Lower leg skin (tissue), 3 donors: ENCODE results near the gene CLECL1.

Experiments
- POLR2A ChIP-seq, 2 donors: fragments of 450-650 bp; IDR thresholded peaks; one replicate each; pipeline ENCODE4 v1.6.1; 2016 to 2017; ENCODE audit warnings: antibody characterized with exemption in 2 of 2, mild to moderate bottlenecking in 1 of 2, moderate library complexity in 1 of 2
- TF ChIP-seq, protein P1 (sequence below), 3 donors: fragments of 450-650 bp; IDR thresholded peaks; one replicate each; pipeline ENCODE4 v1.5.1; 2016; ENCODE audit warnings: antibody characterized with exemption in 3 of 3, mild to moderate bottlenecking in 3 of 3, moderate library complexity in 2 of 3

DNA sequence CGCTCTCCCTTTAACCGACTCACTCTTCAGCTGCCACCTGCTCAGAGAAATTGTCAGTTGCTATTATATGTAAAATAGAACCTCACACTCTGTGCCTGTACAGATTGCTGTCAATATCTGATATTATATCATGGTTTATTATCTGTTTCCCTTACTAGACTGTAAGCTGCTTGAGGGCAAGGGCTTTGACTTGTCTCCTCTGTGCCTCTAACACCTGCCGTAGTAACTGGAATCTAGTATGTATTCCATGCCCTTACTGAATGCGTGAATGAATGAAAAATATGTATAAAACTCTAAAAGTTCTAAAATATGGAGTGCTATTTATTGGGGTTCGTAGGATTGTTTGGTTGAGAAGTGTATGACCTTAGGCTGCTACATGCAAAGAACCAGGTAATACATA lies 29.5 kb upstream of the CLECL1 start:
- TF ChIP-seq, protein P1, sequence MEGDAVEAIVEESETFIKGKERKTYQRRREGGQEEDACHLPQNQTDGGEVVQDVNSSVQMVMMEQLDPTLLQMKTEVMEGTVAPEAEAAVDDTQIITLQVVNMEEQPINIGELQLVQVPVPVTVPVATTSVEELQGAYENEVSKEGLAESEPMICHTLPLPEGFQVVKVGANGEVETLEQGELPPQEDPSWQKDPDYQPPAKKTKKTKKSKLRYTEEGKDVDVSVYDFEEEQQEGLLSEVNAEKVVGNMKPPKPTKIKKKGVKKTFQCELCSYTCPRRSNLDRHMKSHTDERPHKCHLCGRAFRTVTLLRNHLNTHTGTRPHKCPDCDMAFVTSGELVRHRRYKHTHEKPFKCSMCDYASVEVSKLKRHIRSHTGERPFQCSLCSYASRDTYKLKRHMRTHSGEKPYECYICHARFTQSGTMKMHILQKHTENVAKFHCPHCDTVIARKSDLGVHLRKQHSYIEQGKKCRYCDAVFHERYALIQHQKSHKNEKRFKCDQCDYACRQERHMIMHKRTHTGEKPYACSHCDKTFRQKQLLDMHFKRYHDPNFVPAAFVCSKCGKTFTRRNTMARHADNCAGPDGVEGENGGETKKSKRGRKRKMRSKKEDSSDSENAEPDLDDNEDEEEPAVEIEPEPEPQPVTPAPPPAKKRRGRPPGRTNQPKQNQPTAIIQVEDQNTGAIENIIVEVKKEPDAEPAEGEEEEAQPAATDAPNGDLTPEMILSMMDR (IDR thresholded peaks at IDR 0.05) = no peak
- TF ChIP-seq POLR2A (IDR thresholded peaks at IDR 0.05) = no peak
